ENCODE results near the gene CBLC.
A peak's percentile ranks its signal among the peaks of the same experiment; 100 is the strongest.
"Not testable (repeated sequence)": the region's sequence is repeated elsewhere in the genome, so short reads cannot be mapped to it uniquely, and the experiment has no call there.

Gene CBLC

GRCh38 chr19:44779150-44779549 is 1.5 kb downstream of the CBLC start (continued):
- TF ChIP-seq, protein P1, sequence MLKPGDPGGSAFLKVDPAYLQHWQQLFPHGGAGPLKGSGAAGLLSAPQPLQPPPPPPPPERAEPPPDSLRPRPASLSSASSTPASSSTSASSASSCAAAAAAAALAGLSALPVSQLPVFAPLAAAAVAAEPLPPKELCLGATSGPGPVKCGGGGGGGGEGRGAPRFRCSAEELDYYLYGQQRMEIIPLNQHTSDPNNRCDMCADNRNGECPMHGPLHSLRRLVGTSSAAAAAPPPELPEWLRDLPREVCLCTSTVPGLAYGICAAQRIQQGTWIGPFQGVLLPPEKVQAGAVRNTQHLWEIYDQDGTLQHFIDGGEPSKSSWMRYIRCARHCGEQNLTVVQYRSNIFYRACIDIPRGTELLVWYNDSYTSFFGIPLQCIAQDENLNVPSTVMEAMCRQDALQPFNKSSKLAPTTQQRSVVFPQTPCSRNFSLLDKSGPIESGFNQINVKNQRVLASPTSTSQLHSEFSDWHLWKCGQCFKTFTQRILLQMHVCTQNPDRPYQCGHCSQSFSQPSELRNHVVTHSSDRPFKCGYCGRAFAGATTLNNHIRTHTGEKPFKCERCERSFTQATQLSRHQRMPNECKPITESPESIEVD (tag by site-specific recombination; IDR thresholded peaks at IDR 0.05): no peak
- TF ChIP-seq KLF1 (tag by site-specific recombination; IDR thresholded peaks at IDR 0.05): no peak

DNA sequence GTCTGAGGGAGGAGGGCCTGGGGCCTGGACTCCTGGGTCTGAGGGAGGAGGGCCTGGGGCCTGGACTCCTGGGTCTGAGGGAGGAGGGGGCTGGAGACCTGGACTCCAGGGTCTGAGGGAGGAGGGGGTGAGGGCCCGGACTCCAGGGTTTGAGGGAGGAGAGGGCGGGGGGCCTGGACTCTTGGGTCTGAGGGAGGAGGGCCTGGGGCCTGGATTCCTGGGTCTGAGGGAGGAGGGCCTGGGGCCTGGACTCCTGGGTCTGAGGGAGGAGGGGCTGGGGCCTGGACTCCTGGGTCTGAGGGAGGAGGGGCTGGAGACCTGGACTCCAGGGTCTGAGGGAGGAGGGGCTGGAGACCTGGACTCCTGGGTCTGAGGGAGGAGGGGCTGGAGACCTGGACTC is 4.0 kb downstream of the CBLC start:
- H3K27ac ChIP-seq (ENCODE audit: extremely low read depth, low read depth, low read length); H3K4me1 ChIP-seq (ENCODE audit: control insufficient read depth, insufficient read depth, low read length); H3K36me3 ChIP-seq (ENCODE audit: control insufficient read depth in 2 of 2, insufficient read depth in 1 of 2, low read length in 2 of 2); H3K4me3 ChIP-seq (ENCODE audit: low read depth, low read length); POLR2A ChIA-PET; H3K9me3 ChIP-seq (ENCODE audit: control insufficient read depth, insufficient read depth, low read depth, low read length): not testable (repeated sequence)
- CTCF ChIA-PET: interaction anchor here (1.2 to 5.4 kb wide), 3 partner anchors 59 to 125 kb away, joined by 4 to 72 read pairs (median 27); no protein-coding TSS in a partner anchor

- ChIA-PET CTCF (interaction anchor here (0.5 to 5.4 kb wide), 10 partner anchors 8 to 200 kb away, joined by 3 to 72 read pairs (median 6); no protein-coding TSS in a partner anchor), POLR2A (no interaction called here)
- H3K4me1 ChIP-seq (ENCODE audit: control insufficient read depth, insufficient read depth, low read length): no peaks in the 10 kb centered on the region
- no peaks in the 10 kb centered on the region for H3K9me3 ChIP-seq (ENCODE audit: control insufficient read depth, insufficient read depth, low read depth, low read length)
- TF ChIP-seq ATF2 (tag by site-specific recombination; IDR thresholded peaks at IDR 0.05; ENCODE audit: low read depth) (no peak), KLF1 (tag by site-specific recombination; IDR thresholded peaks at IDR 0.05) (no peak), SP2 (tag by site-specific recombination; IDR thresholded peaks at IDR 0.05) (no peak), ZNF223 (tag by site-specific recombination; IDR thresholded peaks at IDR 0.05) (no peak), ZSCAN5A (tag by site-specific recombination; IDR thresholded peaks at IDR 0.05) (no peak), SCRT2 (tag by site-specific recombination; IDR thresholded peaks at IDR 0.05) (peak; percentile 68; the same call in 1 of the 2 replicates)
- TF ChIP-seq, protein P2, sequence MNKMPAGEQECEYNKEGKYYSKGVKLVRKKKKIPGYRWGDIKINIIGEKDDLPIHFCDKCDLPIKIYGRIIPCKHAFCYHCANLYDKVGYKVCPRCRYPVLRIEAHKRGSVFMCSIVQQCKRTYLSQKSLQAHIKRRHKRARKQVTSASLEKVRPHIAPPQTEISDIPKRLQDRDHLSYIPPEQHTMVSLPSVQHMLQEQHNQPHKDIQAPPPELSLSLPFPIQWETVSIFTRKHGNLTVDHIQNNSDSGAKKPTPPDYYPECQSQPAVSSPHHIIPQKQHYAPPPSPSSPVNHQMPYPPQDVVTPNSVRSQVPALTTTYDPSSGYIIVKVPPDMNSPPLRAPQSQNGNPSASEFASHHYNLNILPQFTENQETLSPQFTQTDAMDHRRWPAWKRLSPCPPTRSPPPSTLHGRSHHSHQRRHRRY (tag by site-specific recombination; IDR thresholded peaks at IDR 0.05): no peak
- TF ChIP-seq, protein P3, sequence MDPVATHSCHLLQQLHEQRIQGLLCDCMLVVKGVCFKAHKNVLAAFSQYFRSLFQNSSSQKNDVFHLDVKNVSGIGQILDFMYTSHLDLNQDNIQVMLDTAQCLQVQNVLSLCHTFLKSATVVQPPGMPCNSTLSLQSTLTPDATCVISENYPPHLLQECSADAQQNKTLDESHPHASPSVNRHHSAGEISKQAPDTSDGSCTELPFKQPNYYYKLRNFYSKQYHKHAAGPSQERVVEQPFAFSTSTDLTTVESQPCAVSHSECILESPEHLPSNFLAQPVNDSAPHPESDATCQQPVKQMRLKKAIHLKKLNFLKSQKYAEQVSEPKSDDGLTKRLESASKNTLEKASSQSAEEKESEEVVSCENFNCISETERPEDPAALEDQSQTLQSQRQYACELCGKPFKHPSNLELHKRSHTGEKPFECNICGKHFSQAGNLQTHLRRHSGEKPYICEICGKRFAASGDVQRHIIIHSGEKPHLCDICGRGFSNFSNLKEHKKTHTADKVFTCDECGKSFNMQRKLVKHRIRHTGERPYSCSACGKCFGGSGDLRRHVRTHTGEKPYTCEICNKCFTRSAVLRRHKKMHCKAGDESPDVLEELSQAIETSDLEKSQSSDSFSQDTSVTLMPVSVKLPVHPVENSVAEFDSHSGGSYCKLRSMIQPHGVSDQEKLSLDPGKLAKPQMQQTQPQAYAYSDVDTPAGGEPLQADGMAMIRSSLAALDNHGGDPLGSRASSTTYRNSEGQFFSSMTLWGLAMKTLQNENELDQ (tag by site-specific recombination; IDR thresholded peaks at IDR 0.05; ENCODE audit: low read depth): no peak
- H3K27ac ChIP-seq (ENCODE audit: extremely low read depth, low read depth, low read length): no peak overlapping the region
- no peaks in the 10 kb centered on the region for H3K36me3 ChIP-seq (ENCODE audit: control insufficient read depth in 2 of 2, insufficient read depth in 1 of 2, low read length in 2 of 2)
- H3K4me3 ChIP-seq (ENCODE audit: low read depth, low read length): no peak overlapping the region
Measured at GRCh38 chr19:44782729-44783128, 5.0 kb downstream of the CBLC start.

GRCh38 chr19:44783545-44783944 is 5.9 kb downstream of the CBLC start:
- Histone ChIP-seq H3K9me3 (ENCODE audit: control insufficient read depth, insufficient read depth, low read depth, low read length) (no peaks in the 10 kb centered on the region), H3K4me3 (ENCODE audit: low read depth, low read length) (no peak overlapping the region), H3K36me3 (ENCODE audit: control insufficient read depth in 2 of 2, insufficient read depth in 1 of 2, low read length in 2 of 2) (no peaks in the 10 kb centered on the region), H3K4me1 (ENCODE audit: control insufficient read depth, insufficient read depth, low read length) (no peaks in the 10 kb centered on the region), H3K27ac (ENCODE audit: extremely low read depth, low read depth, low read length) (no peak overlapping the region)
- CTCF ChIA-PET: interaction anchor here (0.6 to 5.4 kb wide), 40 partner anchors 9 to 712 kb away, joined by 3 to 72 read pairs (median 5); partner anchors contain the start of genes NECTIN2 and TOMM40
- TF ChIP-seq ZNF311 (tag by site-specific recombination; IDR thresholded peaks at IDR 0.05; ENCODE audit: borderline replicate concordance) (no peak), ZNF266 (tag by site-specific recombination; IDR thresholded peaks at IDR 0.05; ENCODE audit: low read depth) (no peak), GLIS1 (tag by site-specific recombination; IDR thresholded peaks at IDR 0.05) (no peak)
- POLR2A ChIA-PET: interaction anchor here (1.1 kb wide), 1 partner anchor 10 kb away, joined by 3 read pairs; no protein-coding TSS in a partner anchor
